Endothelial cell of umbilical vein (primary cell): ENCODE results near the gene MMS19. TPM values are rescaled to one million over a fixed set of nuclear protein-coding genes. Genes with fewer than 3 reads are reported as not detected.

Source experiments
- BruUV-seq: library from RNA; stranded (reverse); fragments of 400-500 nt; replicated peaks from 2 replicates; lab custom pipeline; 2021; lab: Mats Ljungman, UMichigan
- CTCF ChIA-PET: fragments of 300-600, 350-600 bp; sonication (Branson Sonifier 250); formaldehyde crosslinking; loops from one replicate; lab custom pipeline; 2021; ENCODE audit warnings: antibody characterized with exemption, inconsistent platforms; lab: Charles Lee
- POLR2A ChIA-PET: fragments of 300-600, 350-600 bp; sonication (Branson Sonifier 250); formaldehyde crosslinking; loops from one replicate; lab custom pipeline; 2021; ENCODE audit warnings: antibody characterized with exemption, inconsistent platforms; lab: Charles Lee
- DNase-seq: peaks from one replicate; pipeline ENCODE4 v3.0.0-alpha.2; 2011; ENCODE audit warnings: low read depth, low spot score
- FAIRE-seq: peaks from 2 replicates; lab custom pipeline; 2011; peaks lifted over from hg19 to GRCh38; lab: Jason Lieb, UNC
- H2AFZ ChIP-seq: 2 replicates; pipeline ENCODE4 v1.6.0; 2012; ENCODE audit warnings: low read depth, low read length, control low read depth, inconsistent platforms
- H3K27ac ChIP-seq: 2 replicates; pipeline ENCODE4 v1.5.1; 2011; ENCODE audit warnings: low read depth, mild to moderate bottlenecking, control low read depth, low read length, moderate library complexity; ENCODE audit not compliant: insufficient read depth
- H3K27me3 ChIP-seq, 2 experiments: 2 replicates each; pipeline versions ENCODE4 v1.6.0 to v1.6.1; 2011; ENCODE audit warnings: low read length in 2 of 2, mixed read lengths in 1 of 2; ENCODE audit not compliant: control insufficient read depth in 2 of 2, insufficient read depth in 2 of 2
- H3K36me3 ChIP-seq, 2 experiments: 2 replicates in 1 of 2; 3 replicates in 1 of 2; pipeline ENCODE4 v1.5.1; 2011; ENCODE audit warnings: low read length in 2 of 2, mild to moderate bottlenecking in 1 of 2, moderate library complexity in 1 of 2; ENCODE audit not compliant: control insufficient read depth in 2 of 2, insufficient read depth in 2 of 2; ENCODE audit errors: extremely low read depth in 1 of 2
- H3K4me1 ChIP-seq: 3 replicates; pipeline ENCODE4 v1.5.1; 2011; ENCODE audit warnings: mild to moderate bottlenecking, low read length; ENCODE audit not compliant: control insufficient read depth, insufficient read depth; ENCODE audit errors: extremely low read depth
- H3K4me2 ChIP-seq: 2 replicates; pipeline ENCODE4 v1.6.1; 2011; ENCODE audit warnings: low read length, control low read depth, mixed read lengths; ENCODE audit not compliant: insufficient read depth
- H3K4me3 ChIP-seq, 3 experiments: fragments of 200-600 bp in 1 of 3; sonication (generic), shearing (Covaris generic) in 1 of 3; replicated peaks in 1 of 3; 2 replicates each; pipeline ENCODE4 v1.5.1; 2011 to 2016; ENCODE audit warnings: control low read depth in 3 of 3, low read length in 3 of 3, mild to moderate bottlenecking in 2 of 3, inconsistent platforms in 1 of 3, low read depth in 1 of 3, moderate library complexity in 1 of 3; ENCODE audit not compliant: insufficient read depth in 1 of 3
- H3K79me2 ChIP-seq: 2 replicates; pipeline ENCODE4 v1.6.0; 2012; ENCODE audit warnings: low read length, inconsistent platforms; ENCODE audit not compliant: control insufficient read depth, insufficient read depth
- H3K9ac ChIP-seq: replicated peaks from 2 replicates; pipeline ENCODE3; 2011; ENCODE audit warnings: low read length, control low read depth; ENCODE audit not compliant: insufficient read depth; ENCODE audit errors: extremely low read depth
- H3K9me1 ChIP-seq: replicated peaks from 3 replicates; pipeline ENCODE4 v1.6.0; 2011; ENCODE audit warnings: mild to moderate bottlenecking, low read length; ENCODE audit not compliant: control insufficient read depth, insufficient read depth; ENCODE audit errors: extremely low read depth
- H3K9me3 ChIP-seq: replicated peaks from 2 replicates; pipeline ENCODE4 v1.5.1; 2012; ENCODE audit warnings: low read length, inconsistent platforms; ENCODE audit not compliant: control insufficient read depth, insufficient read depth
- H4K20me1 ChIP-seq: replicated peaks from 2 replicates; pipeline ENCODE3; 2011; ENCODE audit warnings: mild to moderate bottlenecking, low read length; ENCODE audit not compliant: control insufficient read depth, insufficient read depth; ENCODE audit errors: extremely low read depth
- CTCF ChIP-seq, 2 donors: IDR thresholded peaks; 1 replicate in 1 of 2; 2 replicates in 1 of 2; pipeline ENCODE4 v1.5.1; 2011; ENCODE audit warnings: low read length in 2 of 2, mild to moderate bottlenecking in 2 of 2, moderate library complexity in 2 of 2, control low read depth in 1 of 2, inconsistent platforms in 1 of 2, low read depth in 1 of 2; ENCODE audit not compliant: insufficient read depth in 1 of 2; ENCODE audit errors: extremely low read depth in 1 of 2
- EZH2 ChIP-seq: IDR thresholded peaks from 2 replicates; pipeline ENCODE4 v1.6.1; 2012; ENCODE audit warnings: borderline replicate concordance, low read depth, mild to moderate bottlenecking, moderate library complexity, low read length, inconsistent platforms; ENCODE audit not compliant: severe bottlenecking
- FOS ChIP-seq: IDR thresholded peaks from 2 replicates; pipeline ENCODE4 v1.6.1; 2011; ENCODE audit warnings: mild to moderate bottlenecking, low read length, moderate library complexity, borderline replicate concordance; ENCODE audit not compliant: insufficient read depth
- GATA2 ChIP-seq: IDR thresholded peaks from 2 replicates; pipeline ENCODE4 v1.7.0; 2011; ENCODE audit warnings: low read depth, mild to moderate bottlenecking, moderate library complexity, mixed read lengths, low read length; ENCODE audit not compliant: insufficient read length, insufficient read depth
- JUN ChIP-seq: IDR thresholded peaks from 2 replicates; pipeline ENCODE4 v1.6.1; 2011; ENCODE audit warnings: borderline replicate concordance, low read depth; ENCODE audit not compliant: insufficient read length, insufficient read depth
- MAX ChIP-seq: IDR thresholded peaks from 2 replicates; pipeline ENCODE4 v1.6.1; 2011; ENCODE audit not compliant: insufficient read depth, insufficient read length
- MYC ChIP-seq: IDR thresholded peaks from one replicate; pipeline ENCODE4 v1.6.1; 2011; ENCODE audit warnings: mild to moderate bottlenecking, low read depth, low read length
- POLR2A ChIP-seq: IDR thresholded peaks from 2 replicates; pipeline ENCODE4 v1.6.1; 2012; ENCODE audit warnings: low read depth, mild to moderate bottlenecking, control low read depth, low read length
- POLR2AphosphoS5 ChIP-seq: IDR thresholded peaks from 2 replicates; pipeline ENCODE4 v1.6.1; 2012; ENCODE audit warnings: low read depth, mild to moderate bottlenecking, control low read depth, low read length, moderate library complexity; ENCODE audit not compliant: insufficient read depth
- dilution Hi-C: fragments of 300-500 bp; cut with MboI; formaldehyde crosslinking; loops from one replicate; pipeline ENCODE4 v1.15.0; 2019; ENCODE audit warnings: low sequenced_read_pairs; ENCODE audit not compliant: extremely low pct_ligation_motif_present
- intact Hi-C: fragments of 100-400 bp; cut with micrococcal nuclease; formaldehyde crosslinking; loops from one replicate; pipeline ENCODE4 v1.10.0; 2022
- polyA plus RNA-seq, 4 experiments: library from polyadenylated mRNA; depleted of rRNA in 3 of 4; stranded (reverse) in 3 of 4; unstranded in 1 of 4; fragments of >200 nt; gene quantifications; 2 replicates each; pipeline versions ENCODE4 v1.2.1 to v1.2.3, GENCODE V29; 2011 to 2012; ENCODE audit warnings: missing spikeins in 1 of 4
- total RNA-seq: library from RNA; stranded (reverse); gene quantifications from 2 replicates; pipeline ENCODE4 v1.2.3, GENCODE V29; 2021

The MMS19 gene
- total and polyA plus RNA-seq, 2 donors (not counting 3 experiments of a cell fraction or from before 2014, with no cell fraction given) = 95.2 to 123 TPM

- POLR2A ChIA-PET = no interaction called here
- Histone ChIP-seq H3K4me2 (no peak overlapping the region), H3K9me3 (no peaks in the 10 kb centered on the region), H3K27me3 (no peaks in the 10 kb centered on the region), H3K36me3 (no peaks in the 10 kb centered on the region), H3K4me1 (peaks cover 26% of the 10 kb centered on the region), H3K79me2 (peaks cover 15% of the 10 kb centered on the region), H3K27ac (no peak overlapping the region), H3K9ac (no peak overlapping the region), H4K20me1 (no peaks in the 10 kb centered on the region), H3K9me1 (no peaks in the 10 kb centered on the region), H3K4me3 (no peak overlapping the region), H2AFZ (no peak overlapping the region)
- FAIRE-seq (no peak), DNase-seq (no peak)
- intact Hi-C loops (no loop called here), dilution Hi-C loops (no loop called here)
- CTCF ChIA-PET = interaction anchor here (0.8 to 3.1 kb wide), 4 partner anchors 12 to 32 kb away, joined by 3 to 12 read pairs (median 9); partner anchors contain the start of gene UBTD1
- no peak for TF ChIP-seq EZH2
- TF ChIP-seq CTCF (IDR thresholded peaks at IDR 0.05; ENCODE audit: extremely low read depth in 1 of 2, insufficient read depth in 1 of 2, low read depth in 1 of 2, low read length in 2 of 2) = no peak
- no peak for TF ChIP-seq POLR2A
- no peak for TF ChIP-seq MYC
- TF ChIP-seq JUN = no peak
- TF ChIP-seq POLR2AphosphoS5 = no peak
- TF ChIP-seq FOS = no peak
- no peak for TF ChIP-seq GATA2
- no peak for TF ChIP-seq MAX
- no TSS peak for BruUV-seq
Observed at GRCh38 chr10:97522071-97522470, 23.8 kb upstream of the MMS19 start.
